Central memory CD4-positive, alpha-beta T cell (primary cell): ENCODE measurements around the gene CTSE.

Experiments used
- DNase-seq: peaks from one replicate; pipeline ENCODE4 v3.0.0; 2022

CTSE gene

DNA sequence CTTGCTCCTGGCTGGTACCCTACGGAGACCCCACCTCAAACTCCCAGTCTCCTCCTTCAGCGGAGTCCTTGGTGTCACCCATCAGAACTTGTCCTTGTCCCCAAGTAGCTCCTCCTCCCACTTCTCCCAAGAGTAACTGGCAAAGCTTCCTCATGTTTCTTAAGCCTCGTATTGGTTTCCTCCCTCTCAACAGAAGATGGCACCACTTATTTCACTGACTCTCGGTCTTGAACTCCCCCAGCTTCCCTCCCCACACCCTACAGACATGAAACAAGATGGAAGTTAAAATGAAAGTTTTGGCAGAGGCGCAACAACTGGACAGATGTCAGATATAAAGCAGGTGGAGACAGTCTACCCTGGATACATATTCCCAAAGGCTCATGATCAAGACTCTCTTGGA lies 33.9 kb downstream of the CTSE start:
- DNase-seq: no peak

DNA sequence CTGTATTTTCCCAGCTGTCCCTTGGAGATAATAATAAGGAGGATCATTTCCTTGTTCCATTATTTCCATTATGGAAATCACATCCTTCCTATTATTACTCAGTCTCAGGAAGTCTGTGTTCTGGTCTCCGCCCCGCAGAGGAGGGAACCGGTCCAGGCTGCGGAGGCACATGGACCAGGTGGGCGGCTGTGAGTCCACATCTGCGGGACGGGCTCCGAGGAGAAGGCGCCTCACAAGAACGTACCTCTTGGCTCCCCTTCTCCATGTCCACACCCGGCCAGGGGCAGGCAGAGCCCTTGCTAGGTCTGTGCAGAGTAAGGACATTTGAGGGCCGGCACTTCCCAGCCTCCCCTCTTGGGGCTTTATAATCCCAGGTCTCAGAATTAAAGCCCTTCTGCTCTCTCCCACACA lies 35.1 kb downstream of the CTSE start:
- no peak for DNase-seq

DNA sequence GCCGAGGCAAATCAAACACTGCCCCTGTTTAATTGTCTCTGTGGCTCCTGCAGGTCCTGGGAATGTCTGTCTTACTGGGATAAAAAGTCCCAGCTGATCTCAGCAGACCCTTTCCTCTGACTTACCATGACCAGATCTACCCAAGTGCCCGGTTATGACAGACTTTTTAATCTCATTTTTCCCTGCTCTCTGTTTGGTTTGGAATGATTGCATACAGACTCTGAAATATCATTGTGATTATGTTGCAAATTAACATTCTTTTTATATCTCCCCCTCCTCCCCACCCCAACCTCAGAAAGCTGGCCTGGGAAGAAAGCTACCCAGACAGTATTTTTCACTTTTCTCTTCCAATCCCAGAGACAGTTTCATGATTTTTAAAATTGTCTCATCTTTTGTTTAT lies 36.8 kb downstream of the CTSE start:
- DNase-seq: no peak

DNA sequence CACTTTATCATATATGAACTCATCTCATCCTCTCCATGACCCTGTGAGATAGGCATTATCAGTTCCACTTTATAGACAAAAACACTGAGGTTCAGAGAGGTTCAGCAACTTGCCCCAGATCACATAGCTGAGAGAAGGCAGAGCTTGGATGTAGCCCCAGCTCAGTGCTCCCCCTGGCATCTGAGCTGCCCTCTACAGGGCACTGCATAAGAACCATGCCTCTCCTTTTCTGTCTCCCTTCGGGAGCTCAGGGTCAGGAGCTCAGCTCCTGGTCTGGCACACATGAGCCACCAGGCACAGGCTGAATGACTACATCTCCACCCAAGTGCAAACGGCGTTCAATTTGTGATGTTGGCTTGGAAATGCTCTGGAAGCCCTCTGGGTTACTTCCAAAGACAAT lies 37.4 kb downstream of the CTSE start:
- no peak for DNase-seq

DNA sequence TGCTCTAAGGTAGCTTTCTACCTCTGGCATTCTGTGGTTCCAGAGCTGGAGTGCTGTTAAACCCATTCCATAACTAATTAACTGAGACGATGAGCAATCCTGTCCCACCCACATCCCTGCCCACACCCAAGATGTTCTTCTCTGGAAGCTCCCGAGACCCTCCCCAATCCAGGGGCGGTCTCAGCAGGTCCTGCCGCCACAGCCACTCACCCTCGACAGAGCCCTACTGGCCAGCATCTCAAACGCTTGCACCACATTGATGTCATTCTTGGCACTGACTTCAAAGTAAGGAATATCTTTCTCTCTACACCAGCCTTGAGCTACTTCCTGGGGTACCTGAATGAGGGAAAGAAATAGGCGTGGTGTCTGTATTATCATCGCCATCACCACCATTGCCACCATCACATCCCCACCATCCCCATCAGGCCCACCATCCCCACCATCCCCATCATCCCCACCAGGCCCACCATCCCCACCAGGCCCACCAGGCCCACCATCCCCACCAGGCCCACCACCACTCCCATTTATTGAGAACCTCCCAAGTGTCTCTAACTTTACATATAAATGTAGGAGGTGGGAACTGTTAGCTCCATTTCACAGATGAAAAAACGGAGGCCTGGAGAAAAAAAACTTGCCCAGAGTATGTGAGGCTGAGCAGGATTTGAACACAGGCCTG lies 38.2 kb downstream of the CTSE start:
- DNase-seq: no peak

DNA sequence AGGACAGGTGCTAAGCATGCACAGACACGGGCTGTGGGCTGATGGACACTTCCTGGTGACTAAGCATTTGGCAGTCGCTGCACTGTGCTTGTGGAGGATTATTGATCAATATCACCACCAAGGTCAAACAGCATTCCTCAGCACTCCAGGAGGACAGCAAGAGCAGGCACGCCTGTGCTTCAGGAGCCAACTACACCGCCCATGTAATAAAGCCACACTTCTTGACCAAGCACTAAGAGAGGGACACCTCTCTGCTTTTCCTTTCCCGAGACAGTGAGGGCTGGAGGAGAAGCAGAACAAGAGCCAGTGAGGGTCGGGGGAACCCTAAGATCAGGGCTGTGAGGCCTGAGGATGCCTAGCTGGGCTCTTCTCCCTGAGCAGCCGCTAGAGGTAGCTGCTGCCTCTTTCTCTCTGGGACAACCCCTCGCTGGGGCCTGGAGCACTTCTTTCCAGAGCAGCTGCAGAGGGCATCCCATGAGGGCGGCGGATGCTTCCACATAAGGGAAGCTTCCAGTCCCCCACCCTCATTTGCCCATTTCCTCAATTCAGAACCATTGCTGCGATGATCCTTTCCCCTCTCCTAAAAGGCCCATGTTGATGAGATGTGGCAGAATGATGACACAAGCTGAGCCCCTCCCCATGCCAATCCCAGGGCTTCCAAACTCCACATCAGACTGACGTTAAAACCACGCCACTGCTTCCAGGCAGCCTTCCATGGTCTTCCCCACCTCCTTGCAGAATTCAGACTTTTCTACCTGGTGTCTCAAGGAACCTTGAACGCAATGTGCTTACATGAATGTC lies 39.6 kb downstream of the CTSE start:
- DNase-seq: no peak

DNA sequence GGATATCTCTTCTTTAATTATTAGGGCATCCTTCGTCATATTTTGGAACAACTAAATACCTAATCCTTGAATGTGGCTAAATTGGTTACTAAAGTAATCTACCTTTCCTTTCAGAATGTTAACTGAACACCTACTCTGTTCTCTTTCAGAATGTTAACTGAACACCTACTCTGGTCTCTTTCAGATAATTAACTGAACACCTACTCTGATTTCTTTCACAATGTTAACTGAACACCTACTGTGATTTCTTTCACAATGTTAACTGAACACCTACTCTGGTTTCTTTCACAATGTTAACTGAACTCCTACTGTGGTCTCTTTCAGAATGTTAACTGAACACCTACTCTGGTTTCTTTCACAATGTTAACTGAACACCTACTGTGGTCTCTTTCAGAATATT lies 42.4 kb downstream of the CTSE start:
- DNase-seq: no peak

DNA sequence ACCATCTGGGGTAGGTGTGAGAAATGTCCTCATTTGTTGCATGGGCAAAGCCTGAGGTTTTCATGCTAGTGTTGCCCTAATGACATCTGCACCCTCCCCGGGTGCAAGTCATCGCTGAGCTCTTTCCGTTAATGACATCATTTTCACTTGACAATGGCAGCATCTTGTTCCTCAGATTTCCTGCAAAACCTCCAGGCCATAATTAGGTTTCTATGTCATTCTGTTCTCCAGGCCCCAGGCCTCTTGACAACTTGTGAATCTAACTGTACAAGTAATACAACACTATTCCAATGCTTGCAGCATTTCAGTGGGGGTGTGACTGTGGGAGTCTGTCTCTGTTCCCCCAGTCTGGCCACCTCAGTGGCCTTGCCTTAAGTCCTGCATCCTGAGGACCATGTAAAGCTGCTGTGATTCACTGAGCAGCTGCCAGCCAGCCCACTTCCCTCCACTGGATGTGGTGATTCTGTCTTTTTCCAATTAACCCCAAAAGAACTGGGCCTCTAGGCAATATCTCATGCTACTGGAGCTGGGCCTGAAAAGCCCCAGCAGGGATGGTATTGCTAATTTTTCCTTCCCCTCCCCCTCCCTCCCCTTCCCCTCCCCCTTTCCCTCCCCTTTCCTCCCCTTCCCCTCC lies 43.3 kb downstream of the CTSE start:
- no peak for DNase-seq

DNA sequence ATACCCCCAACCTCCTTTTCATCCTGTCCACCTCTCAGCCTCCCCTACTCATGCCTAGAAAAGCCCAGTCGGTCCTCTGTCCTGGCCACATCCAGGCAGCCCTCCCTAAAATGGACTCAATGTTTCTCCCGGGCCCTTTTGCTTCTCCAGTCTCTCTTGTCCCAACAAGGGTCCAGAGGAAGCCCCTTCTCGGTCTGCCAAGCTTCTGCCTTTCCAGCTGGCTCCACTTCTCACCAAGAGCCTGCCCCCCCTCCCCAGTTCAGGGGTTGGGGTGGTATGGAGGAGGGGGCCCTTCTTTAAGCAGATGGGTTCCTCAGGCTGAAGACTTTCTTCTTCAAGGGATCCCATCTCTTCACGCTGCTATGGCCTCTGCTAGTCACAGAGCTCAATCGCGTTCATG lies 44.4 kb downstream of the CTSE start:
- no peak for DNase-seq

DNA sequence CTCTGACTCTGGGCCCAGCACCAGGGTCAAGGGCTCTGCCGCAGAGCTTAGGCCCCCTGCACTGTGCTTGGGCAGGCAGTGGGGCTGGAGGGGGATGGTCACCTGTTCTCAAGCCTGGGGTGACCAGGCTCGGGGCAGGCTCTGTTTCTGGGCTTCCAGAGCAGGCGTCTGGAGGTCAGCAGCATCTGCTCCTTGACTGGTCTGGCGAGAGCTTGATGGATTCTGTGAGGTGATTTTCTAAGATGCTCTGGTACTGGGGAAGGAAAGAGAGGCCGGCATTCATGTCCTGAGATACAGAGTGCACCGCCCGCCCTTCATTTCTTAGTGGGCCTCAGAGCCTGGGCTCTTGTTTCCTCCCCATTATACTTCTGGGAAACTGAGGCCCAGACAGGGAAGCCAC lies 45.0 kb downstream of the CTSE start:
- no peak for DNase-seq

DNA sequence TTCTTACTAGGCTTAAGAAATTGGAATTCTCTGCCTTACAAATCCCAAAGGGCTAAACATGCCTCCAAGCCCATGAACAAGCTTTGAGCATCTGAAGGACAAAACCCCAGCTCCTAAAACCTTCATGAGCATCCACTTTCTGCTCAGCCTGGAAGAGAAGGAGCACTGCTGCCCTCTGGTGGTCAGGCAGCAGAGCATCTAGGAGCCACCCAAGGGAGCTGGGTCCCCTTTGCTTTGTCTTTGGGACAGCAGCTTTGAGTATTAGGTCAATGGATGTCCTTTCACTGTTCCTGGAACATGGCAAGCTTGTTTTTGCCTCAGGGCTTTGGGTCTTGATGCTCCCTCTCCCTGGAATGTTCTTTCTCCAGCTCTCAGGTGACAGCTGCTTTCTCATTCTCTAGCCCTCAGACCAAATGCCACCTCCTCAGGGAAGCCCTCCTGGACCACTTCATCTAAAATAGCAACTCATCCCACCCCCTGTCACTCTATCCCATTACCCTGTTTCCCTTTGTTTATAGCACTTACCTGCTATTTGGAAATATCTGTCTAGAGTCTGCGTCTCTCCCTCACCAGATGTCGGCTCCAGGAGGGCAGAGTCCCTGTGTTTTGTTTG lies 46.2 kb downstream of the CTSE start:
- DNase-seq: peak; percentile 62

DNA sequence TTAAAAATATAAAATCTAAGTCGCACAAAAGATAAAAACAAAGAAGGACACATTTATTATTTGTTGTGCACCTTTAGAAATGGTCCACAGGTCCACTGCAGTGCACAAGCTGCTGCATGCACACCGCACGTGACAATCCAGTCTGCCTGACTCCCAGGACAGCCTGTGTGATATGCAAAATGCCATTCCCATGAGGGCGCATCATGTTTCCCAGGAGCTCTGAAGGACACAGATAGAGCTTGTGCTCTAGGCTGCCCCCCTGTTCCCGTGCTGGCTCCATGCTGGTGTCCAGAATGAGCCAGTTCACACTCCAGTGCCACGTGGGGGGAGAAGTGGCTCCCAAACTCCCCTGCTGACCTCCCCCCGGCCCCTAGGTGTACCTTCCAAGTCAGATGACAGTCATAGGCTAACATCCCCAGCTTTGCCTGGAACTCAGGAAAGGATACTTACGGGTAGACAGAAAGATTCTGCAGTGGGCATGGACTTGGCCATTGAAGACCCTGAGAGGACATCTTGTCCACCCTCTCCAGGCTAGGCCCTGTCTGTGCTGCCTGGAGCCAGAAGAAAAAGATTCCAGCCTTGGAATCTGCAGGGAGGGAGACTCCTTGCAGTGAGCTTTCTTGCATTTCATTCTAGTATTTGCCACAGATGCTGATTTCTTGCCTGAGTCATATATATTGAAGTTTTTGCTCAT lies 46.8 kb downstream of the CTSE start:
- no peak for DNase-seq

DNA sequence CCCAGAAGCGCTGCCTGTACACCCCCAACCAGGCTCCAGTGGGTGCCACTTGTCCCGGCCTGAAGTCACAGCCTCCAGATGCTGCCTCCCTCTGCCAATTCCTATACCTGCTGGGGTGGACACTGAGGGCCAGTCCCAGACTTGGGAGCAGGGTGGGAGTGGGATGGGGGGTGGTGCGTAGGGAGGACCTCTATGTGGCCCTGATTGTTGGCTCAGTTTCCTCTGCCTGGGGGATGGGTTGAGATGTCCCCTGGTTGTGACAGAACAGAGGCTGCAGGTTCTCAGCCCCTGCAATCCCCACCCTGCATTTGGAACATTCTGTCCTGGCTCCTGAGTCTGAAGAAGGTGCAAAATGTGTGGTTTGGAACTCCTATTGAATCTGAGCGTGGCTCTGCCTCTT lies 47.7 kb downstream of the CTSE start:
- DNase-seq: no peak

DNA sequence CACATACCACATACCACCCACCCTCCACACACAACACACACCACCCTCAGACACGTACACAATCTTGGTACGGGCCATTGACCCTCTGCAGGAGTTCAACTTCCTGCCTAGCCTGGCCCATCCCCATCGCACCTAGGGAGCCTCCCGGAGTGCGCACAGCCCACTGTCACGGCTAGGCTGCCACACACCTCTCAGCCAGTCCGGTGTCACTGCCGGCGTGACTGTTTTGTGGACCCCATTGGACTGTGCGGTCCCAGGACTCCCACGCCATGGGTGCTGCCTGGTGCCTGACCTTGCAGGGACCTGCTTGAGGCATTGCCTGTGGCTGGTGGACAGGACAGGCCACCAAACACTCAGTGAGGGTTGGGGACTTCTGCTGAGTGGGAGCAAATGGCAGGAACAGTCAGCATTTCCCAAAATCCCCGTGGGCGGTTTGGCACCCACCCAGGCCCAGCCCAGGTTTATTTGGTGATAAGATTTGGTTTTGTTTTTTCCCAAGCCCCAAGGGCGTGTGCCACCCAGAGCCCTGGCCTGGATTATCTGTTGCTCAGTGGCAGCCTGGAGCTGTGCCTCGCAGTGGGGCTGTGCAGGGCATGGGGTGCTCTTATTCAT lies 48.2 kb downstream of the CTSE start:
- no peak for DNase-seq

DNA sequence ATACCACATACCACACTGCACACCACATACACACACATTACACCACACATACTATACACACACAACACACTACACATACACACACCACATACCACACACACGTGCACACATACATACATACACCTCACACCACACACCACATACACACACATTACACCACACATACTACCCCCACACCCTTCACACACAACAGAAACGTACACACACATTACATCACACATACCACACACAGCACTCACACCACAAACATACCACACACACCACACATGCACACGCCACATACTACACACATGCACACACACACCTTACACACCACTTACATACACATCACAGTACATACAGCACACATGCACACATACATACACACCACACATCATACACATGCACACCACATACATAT lies 49.0 kb downstream of the CTSE start:
- no peak for DNase-seq

DNA sequence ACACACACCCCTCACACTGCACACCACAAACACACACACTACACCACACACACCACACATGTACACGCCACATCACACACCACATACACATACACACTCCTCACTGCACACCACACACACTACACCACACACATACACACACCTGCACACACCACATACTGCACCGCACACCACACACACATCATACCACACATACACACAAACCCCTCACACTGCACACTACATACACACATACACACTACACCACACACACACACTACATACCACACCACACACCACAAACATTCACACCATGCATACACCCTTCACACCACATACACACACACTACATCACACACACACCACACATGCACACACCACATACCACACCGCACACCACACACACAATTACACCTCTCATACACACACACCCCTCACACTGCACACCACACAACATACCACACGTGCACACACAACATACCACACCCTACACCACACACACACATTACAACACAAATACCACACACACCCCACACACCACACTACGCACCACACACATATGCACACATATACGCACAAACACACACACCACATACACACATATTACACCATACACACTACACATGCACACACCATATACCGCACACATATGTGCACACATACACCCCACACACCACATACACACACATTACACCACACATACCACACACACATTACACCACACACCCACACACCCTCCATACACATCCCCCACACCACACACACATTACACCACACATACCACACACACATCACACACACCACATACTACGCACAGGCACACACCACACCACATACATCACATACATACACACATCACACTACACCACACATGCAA lies 50.1 kb downstream of the CTSE start:
- no peak for DNase-seq

DNA sequence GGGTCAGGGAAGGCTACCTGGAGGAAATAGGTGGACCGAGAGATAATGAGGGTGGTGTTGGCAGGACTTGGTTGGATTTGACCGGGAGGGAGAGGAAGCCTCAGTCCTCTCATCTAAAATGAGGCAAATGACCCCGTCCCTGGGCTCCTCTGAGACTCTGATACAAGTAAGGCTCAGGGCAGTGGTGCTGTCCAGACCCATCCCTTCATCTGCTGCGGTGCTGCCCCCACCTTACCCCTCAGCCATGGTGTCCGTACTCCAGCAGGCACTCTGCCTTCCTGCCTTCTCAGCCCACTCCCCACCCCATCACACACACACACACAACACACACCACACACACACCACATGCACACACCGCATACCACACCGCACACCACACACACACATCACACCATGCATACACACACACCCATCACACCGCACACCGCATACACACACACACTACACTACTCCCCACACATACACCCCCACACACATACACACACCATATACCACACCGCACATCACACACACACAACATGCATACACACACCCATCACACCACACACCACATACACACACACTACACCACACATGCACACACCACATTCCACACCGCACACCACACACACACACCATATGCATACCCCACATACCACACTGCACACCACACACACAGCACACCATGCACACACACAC lies 51.1 kb downstream of the CTSE start:
- DNase-seq: no peak

DNA sequence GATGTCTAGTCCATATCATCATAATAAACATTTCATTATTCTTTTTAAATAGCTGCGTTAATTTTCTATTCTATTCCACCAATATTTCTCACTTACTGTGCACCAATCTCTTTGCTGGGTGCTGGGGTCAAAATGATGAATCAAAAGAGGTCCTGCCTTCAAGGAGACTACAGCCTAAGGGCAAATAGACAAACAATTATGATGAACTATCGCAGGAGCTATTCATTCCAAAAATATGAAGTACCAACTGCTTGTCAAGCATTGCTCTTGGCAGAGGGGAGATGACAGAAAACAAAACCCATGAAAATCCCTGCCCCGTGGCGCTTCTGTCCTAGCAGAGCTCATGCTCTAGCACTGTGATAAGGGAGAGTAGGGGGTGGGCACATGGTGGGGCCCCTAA lies 51.6 kb downstream of the CTSE start:
- DNase-seq: no peak

DNA sequence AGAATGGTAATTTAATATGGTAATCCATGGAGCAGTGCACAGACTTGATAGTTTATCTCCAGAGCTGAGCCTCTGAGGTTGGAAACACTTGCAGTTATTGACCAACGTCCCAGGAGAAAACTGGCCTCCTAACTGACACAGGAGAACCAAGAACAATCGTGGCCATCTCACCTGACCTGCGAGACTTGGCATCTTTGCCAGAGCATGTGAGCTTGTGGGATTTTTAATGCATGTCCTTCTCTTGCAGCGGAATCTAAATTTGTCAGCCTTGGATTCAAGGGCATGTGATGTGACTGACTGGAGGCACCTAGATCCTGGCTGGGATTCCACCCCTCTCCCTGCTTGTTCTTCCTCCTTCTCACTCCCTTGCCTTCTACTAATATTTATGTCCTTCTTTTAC lies 52.6 kb downstream of the CTSE start:
- no peak for DNase-seq

DNA sequence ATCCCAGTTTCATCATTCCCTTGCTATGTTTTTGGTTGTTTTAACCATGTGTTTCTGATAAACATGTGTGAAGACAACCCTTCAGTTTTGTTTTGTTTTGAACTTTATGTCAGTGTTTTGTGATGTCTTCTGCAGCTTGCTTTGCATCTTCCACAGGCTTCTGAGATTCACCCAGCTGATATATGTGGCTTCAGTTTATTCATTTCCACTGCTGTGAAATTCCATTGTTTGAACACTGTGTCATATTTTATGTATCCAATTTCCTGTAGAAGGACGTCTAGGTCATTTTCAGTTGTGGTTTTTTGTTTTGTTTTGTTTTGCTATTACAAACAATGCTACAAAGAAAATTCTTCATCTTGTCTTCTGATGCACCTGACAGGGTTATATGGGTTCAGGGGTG lies 53.2 kb downstream of the CTSE start:
- no peak for DNase-seq

DNA sequence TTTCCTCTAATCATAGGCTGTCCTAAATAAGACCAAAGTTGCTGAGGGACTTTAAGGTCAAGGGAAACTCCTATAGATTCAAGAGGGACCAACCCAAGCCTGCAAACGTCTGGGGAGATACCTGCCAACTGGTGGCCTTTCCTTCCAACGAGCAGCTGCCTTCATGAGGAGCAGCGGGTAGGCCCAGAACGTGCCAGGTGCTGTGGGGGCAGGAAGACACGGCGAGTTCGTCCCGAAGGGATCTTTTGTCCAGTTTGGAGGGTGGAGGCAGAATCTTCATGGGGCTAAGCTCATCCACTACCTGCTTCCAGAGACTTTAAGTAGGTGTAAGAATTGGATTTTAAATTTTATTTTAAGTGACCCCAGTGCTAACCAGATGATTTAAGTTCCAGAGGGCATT lies 54.5 kb downstream of the CTSE start:
- DNase-seq: no peak
